Activated CD8-positive, alpha-beta memory T cell treated with anti-CD3 and anti-CD28 coated beads, Interleukin-2, amount 50 U/mL, for 48 hours (primary cell): ENCODE results near the gene MSH2.
"Not testable (repeated sequence)": the region's sequence is repeated elsewhere in the genome, so short reads cannot be mapped to it uniquely, and the experiment has no call there.

Experiments used
- DNase-seq: peaks from one replicate; pipeline ENCODE4 v3.0.0-alpha.2; 2020

The MSH2 gene

DNA sequence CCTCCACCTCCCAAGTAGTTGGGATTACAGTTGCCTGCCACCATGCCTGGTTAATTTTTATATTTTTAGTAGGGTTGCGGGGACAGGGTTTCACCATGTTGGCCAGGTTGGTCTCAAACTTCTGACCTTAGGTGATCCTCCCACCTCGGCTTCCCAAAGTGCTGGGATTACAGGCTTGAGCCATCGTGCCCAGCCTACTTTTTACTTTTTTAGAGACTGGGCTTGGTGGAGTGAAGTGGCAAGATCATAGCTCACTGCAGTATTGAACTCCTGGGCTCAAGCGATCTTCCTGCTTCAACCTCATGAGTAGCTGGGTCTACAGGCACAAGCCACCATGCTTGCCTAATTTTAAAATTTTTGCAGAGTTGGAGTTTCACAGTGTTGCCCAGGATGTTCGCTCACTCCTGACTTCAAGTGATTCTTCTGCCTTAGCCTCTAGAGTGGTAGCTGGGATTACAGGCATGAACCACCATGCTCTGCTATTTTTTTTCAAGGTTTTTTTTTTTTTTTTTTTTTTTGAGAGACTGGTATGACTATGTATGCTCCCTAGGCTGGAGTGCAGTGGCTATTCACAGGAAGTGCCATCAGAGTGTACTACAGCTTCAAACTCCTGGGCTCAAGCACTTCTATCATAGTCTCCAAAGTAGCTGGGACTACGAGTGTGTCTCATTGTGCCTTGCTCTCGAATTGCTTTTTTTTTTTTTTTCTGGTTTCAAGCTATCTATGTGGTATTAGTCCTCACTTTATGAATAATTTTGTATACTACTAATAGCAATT is 11.9 kb downstream of the MSH2 start:
- no peak for DNase-seq

DNA sequence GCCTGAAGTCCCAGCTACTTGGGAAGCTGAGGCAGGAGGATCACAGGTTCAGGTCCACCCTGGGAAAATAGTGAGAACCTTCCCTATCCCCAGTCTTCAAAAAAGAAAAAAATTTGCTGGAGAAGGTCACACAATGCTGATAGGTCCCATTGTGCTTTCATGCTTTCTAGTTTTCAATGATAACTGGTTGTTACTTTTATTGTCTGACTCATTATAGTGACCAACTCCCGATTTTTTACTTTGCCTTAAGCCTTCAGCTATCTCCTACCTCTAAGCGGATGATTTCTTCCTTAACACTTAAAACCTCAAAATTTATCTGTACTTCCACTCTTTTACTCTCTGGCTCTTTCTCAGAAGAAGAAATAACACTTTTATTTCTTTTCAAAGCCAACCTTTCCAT is 17.3 kb downstream of the MSH2 start:
- no peak for DNase-seq

DNA sequence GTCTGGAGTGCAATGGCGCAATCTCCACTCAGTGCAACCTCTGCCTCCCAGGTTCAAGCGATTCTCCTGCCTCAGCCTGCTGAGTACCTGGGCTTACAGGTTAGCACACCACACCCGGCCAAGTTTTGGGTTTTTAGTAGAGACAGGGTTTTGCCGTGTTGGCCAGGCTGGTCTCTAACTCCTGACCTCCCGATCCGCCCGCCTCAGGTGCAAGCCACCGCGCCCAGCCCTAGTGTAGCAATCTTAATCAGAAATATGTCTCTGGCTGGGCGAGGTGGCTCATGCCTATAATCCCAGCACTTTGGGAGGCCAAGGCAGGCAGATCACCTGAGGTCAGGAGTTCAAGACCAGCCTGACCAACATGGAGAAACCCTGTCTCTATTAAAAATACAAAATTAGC is 17.7 kb downstream of the MSH2 start:
- not testable (repeated sequence) for DNase-seq

DNA sequence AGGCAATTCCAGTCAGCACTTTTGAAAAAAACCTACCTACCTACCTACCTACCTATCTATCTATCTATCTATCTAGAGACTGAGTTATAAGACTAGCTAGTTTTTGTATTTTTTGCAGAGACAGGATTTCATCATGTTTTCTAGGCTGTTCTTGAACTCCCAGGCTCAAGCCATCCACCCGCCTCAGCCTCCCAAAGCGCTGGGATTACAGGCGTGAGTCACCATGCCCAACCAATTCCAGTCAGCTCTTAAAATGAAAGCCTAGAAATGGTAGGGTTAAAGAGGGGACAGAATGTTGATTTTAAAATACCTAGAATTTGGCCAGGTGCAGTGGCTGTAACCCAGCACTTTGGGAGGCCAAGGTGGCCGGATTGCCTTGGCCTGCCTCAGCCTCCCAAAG is 19.1 kb downstream of the MSH2 start:
- no peak for DNase-seq

DNA sequence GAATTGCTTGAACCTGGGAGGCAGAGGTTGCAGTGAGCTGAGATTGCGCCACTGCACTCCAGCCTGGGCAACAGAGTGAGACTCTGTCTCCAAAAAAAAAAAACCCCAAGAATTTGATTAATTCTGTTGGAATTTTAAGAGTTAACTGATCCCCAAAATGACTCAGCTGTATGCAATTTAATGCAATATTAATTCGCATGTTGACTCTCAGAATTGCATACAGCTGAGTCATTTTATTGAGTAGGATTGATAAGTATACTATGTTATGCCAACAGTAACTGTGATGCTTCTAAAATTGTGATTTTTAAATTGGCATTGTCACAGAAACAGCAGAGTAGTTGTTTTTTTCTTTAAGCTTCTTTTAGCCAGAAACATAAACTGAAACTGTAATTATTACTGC is 19.6 kb downstream of the MSH2 start:
- no peak for DNase-seq

DNA sequence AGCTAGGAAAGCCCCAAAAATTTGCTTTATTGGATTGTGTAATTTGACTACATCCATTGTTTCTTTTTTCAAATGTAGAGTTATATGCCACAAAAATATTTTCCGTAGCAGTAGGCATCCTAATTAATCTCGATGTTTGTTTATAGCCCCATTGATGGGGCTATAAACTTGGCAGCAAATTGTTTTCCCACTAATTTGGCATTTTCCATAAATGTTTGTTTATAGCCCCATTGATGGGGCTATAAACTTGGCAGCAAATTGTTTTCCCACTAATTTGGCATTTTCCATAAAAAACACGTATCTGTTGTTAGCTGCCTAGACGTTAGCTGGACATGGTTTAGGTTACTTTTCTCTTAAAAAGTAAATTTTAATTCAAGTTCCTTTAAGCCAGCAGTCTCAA is 23.8 kb downstream of the MSH2 start:
- no peak for DNase-seq

DNA sequence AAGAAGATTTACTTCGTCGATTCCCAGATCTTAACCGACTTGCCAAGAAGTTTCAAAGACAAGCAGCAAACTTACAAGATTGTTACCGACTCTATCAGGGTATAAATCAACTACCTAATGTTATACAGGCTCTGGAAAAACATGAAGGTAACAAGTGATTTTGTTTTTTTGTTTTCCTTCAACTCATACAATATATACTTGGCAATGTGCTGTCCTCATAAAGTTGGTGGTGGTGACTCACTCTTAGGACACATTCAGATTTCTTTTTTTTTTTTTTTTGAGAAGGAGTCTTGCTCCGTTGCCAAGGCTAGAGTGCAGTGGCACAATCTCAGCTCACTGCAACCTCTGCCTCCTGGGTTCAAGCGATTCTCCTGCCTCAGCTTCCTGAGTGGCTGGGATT is 26.8 kb downstream of the MSH2 start:
- DNase-seq: no peak

DNA sequence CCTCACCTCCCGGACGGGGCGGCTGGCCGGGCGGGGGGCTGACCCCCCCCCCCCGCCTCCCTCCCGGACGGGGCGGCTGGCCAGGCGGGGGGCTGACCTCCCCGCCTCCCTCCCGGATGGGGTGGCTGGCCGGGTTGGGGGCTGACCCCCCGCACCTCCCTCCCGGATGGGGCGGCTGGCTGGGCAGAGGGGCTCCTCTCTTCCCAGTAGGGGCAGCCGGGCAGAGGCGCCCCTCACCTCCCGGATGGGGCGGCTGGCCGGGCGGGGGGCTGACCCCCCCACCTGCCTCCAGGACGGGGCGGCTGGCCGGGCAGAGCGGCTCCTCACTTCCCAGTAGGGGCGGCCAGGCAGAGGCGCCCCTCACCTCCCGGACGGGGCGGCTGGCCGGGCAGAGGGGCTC is 30.1 kb downstream of the MSH2 start:
- not testable (repeated sequence) for DNase-seq

DNA sequence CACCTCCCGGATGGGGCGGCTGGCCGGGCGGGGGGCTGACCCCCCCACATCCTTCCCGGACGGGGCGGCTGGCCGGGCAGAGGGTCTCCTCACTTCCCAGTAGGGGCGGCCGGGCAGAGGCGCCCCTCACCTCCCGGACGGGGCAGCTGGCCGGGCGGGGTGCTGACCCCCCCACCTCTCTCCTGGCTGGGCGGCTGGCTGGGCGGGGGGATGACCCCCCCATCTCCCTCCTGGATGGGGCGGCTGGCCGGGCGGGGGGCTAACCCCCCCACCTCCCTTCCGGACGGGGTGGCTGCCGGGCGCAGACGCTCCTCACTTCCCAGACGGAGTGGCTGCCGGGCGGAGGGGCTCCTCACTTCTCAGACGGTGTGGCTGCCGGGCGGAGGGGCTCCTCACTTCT is 30.5 kb downstream of the MSH2 start:
- not testable (repeated sequence) for DNase-seq

DNA sequence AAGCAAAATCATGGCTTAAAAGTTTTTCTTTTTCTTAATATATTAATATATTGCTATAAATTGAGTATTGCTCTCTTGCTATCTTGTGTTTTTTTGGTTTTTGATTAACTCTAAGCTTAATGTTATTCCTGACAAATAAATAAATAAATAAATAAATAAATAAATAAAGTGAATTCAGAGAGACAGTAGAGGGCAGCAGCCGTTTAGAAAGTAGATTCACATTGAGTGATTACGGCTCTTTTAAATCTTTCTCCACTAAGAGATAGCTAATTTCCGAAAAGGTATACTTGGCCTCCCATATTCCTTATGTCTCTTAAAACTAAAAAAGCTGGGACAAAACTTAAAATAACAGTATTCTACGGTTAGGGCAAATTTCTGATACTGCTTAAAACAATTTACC is 34.3 kb downstream of the MSH2 start:
- DNase-seq: no peak

DNA sequence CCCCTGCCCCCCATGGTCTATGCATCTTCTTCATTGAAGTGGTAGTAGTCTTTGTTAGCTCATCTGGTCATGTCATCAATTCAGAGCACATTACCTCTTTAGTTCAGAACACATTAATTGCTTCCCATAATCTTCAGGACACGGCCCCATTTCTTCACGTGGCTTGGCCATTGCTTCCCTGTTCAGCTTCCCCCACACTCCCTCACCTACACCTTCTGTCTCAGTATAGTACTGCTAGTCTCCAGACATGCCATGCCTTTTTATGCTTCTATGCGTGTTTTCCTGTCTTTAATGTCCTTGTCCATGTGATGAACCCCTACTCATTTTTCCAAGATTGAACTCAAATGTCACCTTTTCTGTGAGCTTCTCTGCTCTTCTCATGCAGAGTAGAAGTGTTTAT is 35.1 kb downstream of the MSH2 start:
- no peak for DNase-seq

DNA sequence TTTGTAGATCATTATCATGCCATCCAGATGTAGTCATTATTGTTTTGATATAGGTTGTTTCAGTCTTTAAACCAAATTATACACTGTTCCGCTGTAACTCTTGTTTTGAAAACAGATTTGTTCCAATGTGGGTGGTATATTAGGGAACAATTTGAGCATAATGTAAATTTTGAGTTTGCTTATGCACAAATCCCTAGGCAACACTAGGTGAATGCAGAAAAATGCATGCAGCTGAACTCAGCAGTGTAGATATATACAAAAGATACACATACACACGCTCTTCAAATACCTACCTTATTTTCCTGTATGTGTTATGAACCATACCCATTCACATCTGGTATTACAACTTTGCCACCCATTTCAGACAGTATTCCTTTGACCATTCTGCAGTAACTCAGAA is 35.8 kb downstream of the MSH2 start:
- no peak for DNase-seq

DNA sequence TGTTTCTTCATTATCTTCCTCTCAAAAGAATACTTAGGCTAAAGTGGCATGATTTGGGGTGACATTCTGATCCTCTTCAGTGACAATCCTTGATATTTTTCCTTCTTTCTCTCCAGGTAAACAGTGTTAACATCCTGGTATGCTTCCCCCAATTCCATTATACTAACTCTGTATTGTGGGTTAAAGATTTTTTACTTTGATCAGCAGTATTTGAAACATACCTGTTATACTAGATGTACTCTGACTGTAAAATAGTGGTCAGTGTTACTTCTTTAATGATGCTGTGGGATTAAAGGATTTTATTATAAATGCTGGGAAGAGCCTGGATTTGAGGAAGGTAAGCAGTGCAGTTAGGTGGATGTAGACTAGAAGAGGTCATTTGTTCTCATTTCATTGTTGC is 48.8 kb downstream of the MSH2 start:
- DNase-seq: no peak

DNA sequence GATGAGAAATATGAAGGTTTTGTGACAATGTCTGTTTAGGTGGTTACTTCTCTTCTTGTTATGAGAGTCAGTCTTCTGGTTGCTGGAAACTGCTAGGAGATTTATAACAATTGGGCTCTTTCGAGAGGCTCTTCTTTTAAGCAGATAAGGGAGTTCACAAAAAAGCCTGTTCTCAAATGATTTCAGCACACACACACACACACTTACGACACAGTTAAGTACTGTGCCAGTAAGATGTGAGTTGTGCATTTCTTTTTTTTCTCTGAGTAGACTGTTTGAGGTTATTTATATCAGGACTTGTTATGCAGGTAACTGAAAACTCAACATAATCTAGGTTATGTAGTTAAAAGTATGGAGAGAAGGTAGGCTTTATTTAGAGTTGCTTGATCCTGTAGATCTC is 49.8 kb downstream of the MSH2 start:
- no peak for DNase-seq

DNA sequence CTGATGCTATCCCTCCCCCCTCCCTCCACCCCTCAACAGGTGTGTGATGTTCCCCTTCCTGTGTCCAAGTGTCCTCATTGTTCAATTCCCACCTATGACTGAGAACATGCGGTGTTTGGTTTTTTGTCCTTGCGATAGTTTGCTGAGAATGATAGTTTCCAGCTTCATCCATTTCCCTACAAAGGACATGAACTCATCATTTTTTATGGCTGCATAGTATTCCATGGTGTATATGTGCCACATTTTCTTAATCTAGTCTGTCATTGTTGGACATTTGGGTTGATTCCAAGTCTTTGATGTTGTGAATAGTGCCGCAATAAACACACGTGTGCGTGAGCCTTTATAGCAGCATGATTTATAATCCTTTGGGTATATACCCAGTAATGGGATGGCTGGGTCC is 51.9 kb downstream of the MSH2 start:
- DNase-seq: not testable (repeated sequence)

DNA sequence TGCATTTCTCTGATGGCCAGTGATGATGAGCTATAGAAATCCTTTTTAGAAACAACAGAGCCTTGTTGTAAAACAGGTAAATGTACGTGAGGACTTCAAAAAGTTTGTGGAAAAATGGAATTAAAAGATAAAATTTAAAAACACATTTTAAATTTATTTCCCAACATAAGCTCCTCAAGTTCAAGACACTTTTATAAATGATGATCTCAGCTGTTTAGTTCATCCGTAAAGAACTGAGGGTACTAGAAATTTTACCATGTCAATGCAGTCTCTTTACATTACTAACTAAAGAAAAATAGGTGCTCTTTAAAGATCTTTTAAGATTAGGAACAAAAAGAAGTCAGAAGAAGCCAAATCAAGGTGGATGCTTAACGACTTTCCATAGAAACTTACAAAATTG is 52.5 kb downstream of the MSH2 start:
- no peak for DNase-seq

DNA sequence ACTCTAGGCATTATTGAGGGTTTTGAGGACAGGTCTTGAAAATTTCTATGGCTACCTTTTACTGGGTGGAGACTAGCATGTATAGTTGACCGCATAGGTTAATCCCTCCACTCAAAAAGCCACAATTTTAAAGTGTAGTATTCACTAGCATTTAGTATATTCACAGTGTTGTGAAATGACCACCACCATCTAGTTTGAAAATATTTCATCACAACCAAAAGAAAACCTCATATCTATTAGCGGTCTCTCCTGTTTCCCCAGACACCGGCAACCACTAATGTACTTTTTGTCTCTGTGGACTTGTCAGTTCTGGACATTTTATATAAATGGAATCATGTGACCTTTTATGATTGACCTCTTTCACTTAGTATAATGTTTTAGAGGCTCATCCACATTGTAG is 53.9 kb downstream of the MSH2 start:
- DNase-seq: no peak

DNA sequence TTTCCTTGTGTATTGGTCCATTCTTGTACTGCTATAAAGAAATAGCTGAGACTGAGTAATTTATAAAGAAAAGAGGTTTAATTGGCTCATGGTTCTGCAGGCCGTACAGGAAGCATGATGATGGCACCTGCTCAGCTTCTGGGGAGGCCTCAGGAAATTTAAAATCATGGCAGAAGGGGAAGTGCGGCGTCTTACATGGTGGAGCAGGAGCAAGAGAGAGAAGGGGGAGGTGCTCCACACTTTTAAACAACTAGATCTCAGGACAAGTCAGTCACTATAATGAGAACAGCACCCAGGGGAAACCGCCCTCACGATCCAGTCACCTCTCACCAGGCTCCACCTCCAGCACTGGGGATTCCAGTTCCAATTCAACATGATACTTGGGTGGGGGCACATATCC is 54.3 kb downstream of the MSH2 start:
- no peak for DNase-seq

DNA sequence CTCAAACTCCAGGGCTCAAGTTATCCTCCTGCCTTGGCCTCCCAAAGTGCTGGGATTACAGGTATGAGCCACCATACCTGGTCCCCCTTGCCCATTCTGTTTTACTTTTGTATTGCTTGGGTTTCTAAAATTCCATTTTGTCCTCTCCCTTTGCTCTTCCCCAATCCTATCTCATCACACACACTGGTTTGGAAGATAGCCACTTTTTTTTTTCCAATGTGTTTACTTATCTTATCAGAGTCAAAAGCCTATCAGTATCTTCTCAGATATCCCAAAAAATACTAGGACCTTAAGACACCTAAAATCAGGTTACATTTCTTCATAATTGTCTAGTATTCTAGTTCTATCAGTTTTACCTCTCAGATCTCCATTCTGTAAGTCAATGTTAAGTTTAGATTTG is 56.1 kb downstream of the MSH2 start:
- DNase-seq: no peak

DNA sequence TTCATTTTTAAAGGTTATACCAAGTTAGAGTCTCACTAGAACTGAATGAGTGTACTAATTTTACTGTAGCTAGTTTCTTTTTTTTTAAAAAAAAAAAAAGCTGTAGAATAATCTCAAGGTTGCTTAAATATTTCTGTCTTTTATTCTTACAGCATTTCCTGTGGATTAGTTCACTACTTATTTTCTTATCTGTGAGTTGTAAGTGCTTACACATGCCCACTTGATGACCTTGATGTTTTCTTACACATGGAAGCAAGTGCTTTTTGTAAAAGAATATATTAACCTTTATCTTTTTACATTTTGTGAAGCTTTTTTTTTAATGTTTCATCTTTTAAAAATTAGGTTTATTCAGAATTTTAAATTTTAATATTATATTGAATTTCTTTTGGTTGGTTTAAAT is 57.8 kb downstream of the MSH2 start:
- no peak for DNase-seq

DNA sequence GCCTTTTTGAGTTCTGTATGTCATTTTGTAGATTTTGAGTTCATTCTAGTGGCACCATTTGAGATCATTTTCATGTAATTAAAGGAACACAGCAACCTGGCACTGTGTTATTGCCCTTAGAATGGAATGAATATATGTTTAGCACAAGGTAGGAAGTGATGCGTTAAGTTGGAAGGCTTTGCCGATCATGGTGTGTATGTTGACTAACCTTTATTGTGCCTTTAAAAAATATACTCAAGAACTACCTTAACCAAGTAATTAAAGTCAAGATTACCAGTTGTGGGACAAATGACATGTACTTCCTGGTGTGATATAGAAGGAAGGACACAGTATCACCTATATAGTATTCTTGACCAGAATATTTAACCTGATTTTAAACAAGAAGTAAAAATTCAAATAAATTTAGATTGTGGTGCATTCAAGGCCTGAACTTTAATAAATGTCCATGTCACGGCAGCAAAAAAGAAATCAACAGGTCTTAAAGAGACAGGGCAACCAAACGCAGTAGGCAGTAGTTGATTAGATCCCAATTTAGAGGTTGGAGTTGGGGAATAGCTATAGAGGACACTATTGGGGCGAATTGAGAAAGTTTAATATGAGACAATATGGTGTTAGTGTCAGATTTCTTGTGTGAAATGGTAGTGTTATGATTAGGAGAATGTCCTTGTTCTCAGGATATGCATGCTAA is 68.6 kb downstream of the MSH2 start:
- no peak for DNase-seq

DNA sequence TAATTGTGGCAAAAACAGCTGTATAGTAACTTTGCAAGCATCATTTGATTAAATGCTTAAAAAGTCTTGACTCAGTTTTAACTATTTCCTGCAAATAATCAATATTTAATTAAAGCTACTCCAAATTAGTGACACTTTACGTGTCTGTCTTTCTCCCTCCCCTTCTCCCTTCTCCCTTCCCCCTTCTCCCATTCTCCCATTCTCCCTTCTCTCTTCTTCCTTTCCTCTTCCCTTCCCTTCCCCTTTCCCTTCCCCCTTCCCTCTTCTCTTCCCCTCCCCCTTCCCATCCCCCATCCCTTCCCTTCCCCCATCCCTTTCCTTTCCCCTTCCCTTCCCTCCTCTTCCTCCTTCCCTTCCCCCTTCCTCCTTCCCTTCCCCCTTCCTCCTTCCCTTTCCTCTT is 76.9 kb downstream of the MSH2 start:
- no peak for DNase-seq

DNA sequence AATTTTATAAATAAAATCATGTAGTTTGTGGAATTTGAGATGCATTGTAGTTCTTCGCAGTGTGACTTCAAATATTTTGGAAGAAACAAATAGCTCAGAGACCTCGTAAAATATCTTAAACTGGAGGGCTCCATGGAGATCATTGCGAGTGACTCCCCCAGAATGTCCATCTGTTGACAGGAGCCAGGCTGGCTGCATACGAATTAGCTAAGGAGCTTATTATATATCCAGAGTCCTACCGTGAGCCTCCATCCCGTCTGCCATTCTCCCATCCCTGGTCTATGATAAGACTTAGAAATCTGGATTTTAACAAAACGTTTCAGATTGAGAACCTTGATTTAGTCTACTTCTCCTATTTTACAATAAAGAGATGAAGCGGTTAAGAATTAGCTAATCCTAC is 80.2 kb downstream of the MSH2 start:
- DNase-seq: no peak

DNA sequence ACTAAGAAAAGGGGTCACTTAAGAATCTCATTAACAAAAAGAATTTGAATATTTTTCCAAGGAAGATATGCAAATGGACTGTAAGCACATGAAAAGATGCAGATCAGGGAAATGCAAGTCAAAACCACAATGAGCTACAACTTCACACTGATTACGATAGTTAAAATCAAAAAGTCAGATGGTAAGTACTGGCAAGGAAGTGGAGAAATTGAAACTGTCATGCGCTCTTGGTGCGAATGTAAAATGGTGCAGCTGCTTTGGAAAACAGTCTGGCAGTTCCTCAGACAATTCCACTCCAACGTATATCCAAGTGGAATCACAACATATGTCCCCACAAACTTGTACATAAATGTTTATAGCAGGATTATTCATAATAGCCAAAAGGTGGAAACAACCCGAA is 81.4 kb downstream of the MSH2 start:
- DNase-seq: no peak

DNA sequence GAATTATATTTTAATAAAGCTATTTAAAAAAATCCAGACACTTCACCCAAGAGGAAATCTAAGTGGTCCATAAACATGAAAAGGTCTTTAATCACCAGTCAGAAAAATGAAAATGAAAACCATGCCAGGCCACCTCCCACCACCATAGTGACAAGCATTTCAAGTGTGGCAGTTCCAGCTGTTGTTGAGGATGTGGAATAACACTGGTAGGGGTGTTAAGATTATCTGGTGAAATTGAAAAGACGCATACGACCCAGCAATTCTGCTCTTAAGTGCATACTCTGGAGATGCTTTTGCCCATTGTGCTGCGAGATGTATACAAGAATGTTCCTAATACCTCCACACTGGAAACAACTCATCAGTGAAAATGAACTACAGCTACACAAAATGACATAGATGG is 82.2 kb downstream of the MSH2 start:
- no peak for DNase-seq
